Panc1 (cell line): ENCODE results near the gene ZBED4. TPM values are rescaled to one million over a fixed set of nuclear protein-coding genes. Genes with fewer than 3 reads are reported as not detected.

Experiments
- ATAC-seq: fragments of 200-7000 bp; cut with Tn5 transposase; 2 replicates; pipeline ENCODE4 v1.9.1; 2020; ENCODE audit warnings: mild to moderate bottlenecking, moderate library complexity
- BruUV-seq: library from RNA; stranded (reverse); fragments of 400-500 nt; replicated peaks from 2 replicates; lab custom pipeline; 2021; lab: Mats Ljungman, UMichigan
- CTCF ChIA-PET: fragments of 300-600 bp; sonication (Branson Sonifier 250); formaldehyde crosslinking; loops from one replicate; lab custom pipeline; 2022; ENCODE audit warnings: antibody characterized with exemption; lab: Charles Lee
- POLR2A ChIA-PET: fragments of 300-600 bp; sonication (Branson Sonifier 250); formaldehyde crosslinking; loops from one replicate; lab custom pipeline; 2022; ENCODE audit warnings: antibody characterized with exemption; lab: Charles Lee
- DNase-seq: peaks from one replicate; pipeline ENCODE4 v3.0.0-alpha.2; 2010; ENCODE audit warnings: low read depth, low spot score
- H3K27ac ChIP-seq: 2 replicates; pipeline ENCODE4 v1.5.1; 2011; ENCODE audit warnings: mild to moderate bottlenecking, low read length, inconsistent platforms
- H3K27me3 ChIP-seq: fragments of 200-500 bp; sonication (Bioruptor generic); 2 replicates; pipeline ENCODE4 v1.6.0; 2014; ENCODE audit warnings: low read length, inconsistent platforms; ENCODE audit not compliant: control insufficient read depth, insufficient read depth
- H3K36me3 ChIP-seq: fragments of 200-500 bp; sonication (Bioruptor generic); 2 replicates; pipeline ENCODE4 v1.5.1; 2014; ENCODE audit warnings: inconsistent platforms, mild to moderate bottlenecking, low read length, moderate library complexity; ENCODE audit not compliant: control insufficient read depth, insufficient read depth
- H3K4me1 ChIP-seq: 2 replicates; pipeline ENCODE4 v1.5.1; 2011; ENCODE audit warnings: inconsistent platforms, mild to moderate bottlenecking, low read length, moderate library complexity; ENCODE audit not compliant: control insufficient read depth, insufficient read depth
- H3K4me3 ChIP-seq, 2 experiments: 2 replicates each; pipeline ENCODE4 v1.5.1; 2011 to 2012; ENCODE audit warnings: low read depth in 2 of 2, low read length in 2 of 2, mild to moderate bottlenecking in 2 of 2, inconsistent platforms in 1 of 2, moderate library complexity in 1 of 2
- H3K9me3 ChIP-seq: fragments of 200-500 bp; sonication (Bioruptor generic); 2 replicates; pipeline ENCODE4 v1.5.1; 2014; ENCODE audit warnings: low read depth, mild to moderate bottlenecking, inconsistent platforms, low read length, moderate library complexity; ENCODE audit not compliant: control insufficient read depth, insufficient read depth
- CTCF ChIP-seq: fragments of 450-650 bp; IDR thresholded peaks from 2 replicates; pipeline ENCODE4 v1.5.1; 2017; ENCODE audit warnings: mild to moderate bottlenecking
- POLR2AphosphoS5 ChIP-seq: IDR thresholded peaks from 2 replicates; pipeline ENCODE4 v1.6.1; 2012; ENCODE audit warnings: mild to moderate bottlenecking, low read depth, low read length, moderate library complexity
- REST ChIP-seq, 2 experiments: IDR thresholded peaks; 2 replicates each; pipeline ENCODE4 v1.6.1; 2011 to 2012; ENCODE audit warnings: low read depth in 2 of 2, control low read depth in 1 of 2, low read length in 1 of 2, mild to moderate bottlenecking in 1 of 2, moderate library complexity in 1 of 2; ENCODE audit not compliant: insufficient read depth in 1 of 2
- SIN3A ChIP-seq: IDR thresholded peaks from 2 replicates; pipeline ENCODE4 v1.6.1; 2012; ENCODE audit warnings: low read depth, mild to moderate bottlenecking, low read length, moderate library complexity, borderline replicate concordance; ENCODE audit not compliant: insufficient read depth
- TCF7L2 ChIP-seq: IDR thresholded peaks from 2 replicates; pipeline ENCODE4 v1.6.1; 2011; ENCODE audit warnings: mild to moderate bottlenecking, low read depth, low read length, inconsistent platforms
- in situ Hi-C: cut with HindIII; loops from 2 replicates; pipeline ENCODE4 v1.10.0; 2016; ENCODE audit warnings: low sequenced_read_pairs, low pct_unique_long_range_greater_than_20kb
- intact Hi-C: fragments of 100-400 bp; cut with micrococcal nuclease; formaldehyde crosslinking; loops from one replicate; pipeline ENCODE4 v1.10.0; 2022; ENCODE audit not compliant: unreplicated experiment
- total RNA-seq: library from RNA; stranded (reverse); gene quantifications from one replicate; pipeline ENCODE4 v1.2.1, GENCODE V29; 2021; ENCODE audit not compliant: unreplicated experiment

ZBED4 gene
- total RNA-seq, 1 experiment from 2014 or later, result 17.3 TPM

GRCh38 chr22:49823289-49824045 is 30.2 kb upstream of the ZBED4 start:
- ChIA-PET POLR2A (no interaction called here), CTCF (no interaction called here)
- Histone ChIP-seq H3K27ac (no peak overlapping the region), H3K9me3 (no peaks in the 10 kb centered on the region), H3K27me3 (no peaks in the 10 kb centered on the region), H3K4me1 (peaks cover 6% of the 10 kb centered on the region; the same call in 1 of the 2 replicates), H3K36me3 (peaks cover 3% of the 10 kb centered on the region), H3K4me3 (no peak overlapping the region)
- no peak for ATAC-seq
- DNase-seq, result no peak
- BruUV-seq, result no TSS peak
- in situ Hi-C loops (no loop called here), intact Hi-C loops (no loop called here)
- no peak for TF ChIP-seq REST (IDR thresholded peaks at IDR 0.05; ENCODE audit: insufficient read depth in 1 of 2, low read depth in 2 of 2, low read length in 1 of 2)
- no peak for TF ChIP-seq POLR2AphosphoS5
- TF ChIP-seq TCF7L2, result no peak
- TF ChIP-seq CTCF, result no peak
- TF ChIP-seq SIN3A, result no peak

GRCh38 chr22:49824185-49824925 is 29.3 kb upstream of the ZBED4 start:
- Histone ChIP-seq H3K27me3 (no peaks in the 10 kb centered on the region), H3K4me1 (peaks cover 6% of the 10 kb centered on the region; the same call in 1 of the 2 replicates), H3K9me3 (no peaks in the 10 kb centered on the region), H3K36me3 (peaks cover 3% of the 10 kb centered on the region), H3K27ac (no peak overlapping the region), H3K4me3 (no peak overlapping the region)
- no peak for TF ChIP-seq REST (IDR thresholded peaks at IDR 0.05; ENCODE audit: insufficient read depth in 1 of 2, low read depth in 2 of 2, low read length in 1 of 2)
- no peak for TF ChIP-seq CTCF
- TF ChIP-seq POLR2AphosphoS5, result no peak
- no peak for TF ChIP-seq SIN3A
- TF ChIP-seq TCF7L2, result no peak
- intact Hi-C loops, result no loop called here
- in situ Hi-C loops, result no loop called here
- ChIA-PET POLR2A (no interaction called here), CTCF (no interaction called here)
- no peak for ATAC-seq
- no peak for DNase-seq
- no TSS peak for BruUV-seq
